OCI-M1 (cell line): ENCODE data around the gene MKRN2OS.
A peak's percentile ranks its signal among the peaks of the same experiment; 100 is the strongest.
"Not testable (repeated sequence)": the region's sequence is repeated elsewhere in the genome, so short reads cannot be mapped to it uniquely, and the experiment has no call there.

Experiments
- DNase-seq: peaks from one replicate; lab custom pipeline; 2025; lab: John Stamatoyannopoulos, UW

MKRN2OS gene

DNA sequence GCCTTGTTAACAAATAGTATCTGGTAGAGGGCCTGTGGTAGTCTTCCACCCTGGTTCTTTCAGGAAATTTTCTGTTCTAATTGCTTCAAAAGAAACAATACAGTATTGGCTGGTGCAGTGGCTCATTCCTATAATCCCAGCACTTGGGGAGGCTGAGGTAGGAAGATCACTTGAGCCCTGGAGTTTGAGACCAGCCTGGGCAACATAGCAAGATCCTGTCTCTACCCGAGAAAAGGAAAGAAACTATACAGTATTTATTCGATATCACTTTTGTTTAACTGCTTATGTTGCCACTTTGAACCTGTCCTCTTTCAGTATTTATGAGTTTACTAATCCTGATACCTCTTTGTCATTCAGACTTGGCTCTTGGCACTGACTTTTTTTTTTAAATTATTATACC is 16.1 kb upstream of the MKRN2OS start:
- DNase-seq: no peak

DNA sequence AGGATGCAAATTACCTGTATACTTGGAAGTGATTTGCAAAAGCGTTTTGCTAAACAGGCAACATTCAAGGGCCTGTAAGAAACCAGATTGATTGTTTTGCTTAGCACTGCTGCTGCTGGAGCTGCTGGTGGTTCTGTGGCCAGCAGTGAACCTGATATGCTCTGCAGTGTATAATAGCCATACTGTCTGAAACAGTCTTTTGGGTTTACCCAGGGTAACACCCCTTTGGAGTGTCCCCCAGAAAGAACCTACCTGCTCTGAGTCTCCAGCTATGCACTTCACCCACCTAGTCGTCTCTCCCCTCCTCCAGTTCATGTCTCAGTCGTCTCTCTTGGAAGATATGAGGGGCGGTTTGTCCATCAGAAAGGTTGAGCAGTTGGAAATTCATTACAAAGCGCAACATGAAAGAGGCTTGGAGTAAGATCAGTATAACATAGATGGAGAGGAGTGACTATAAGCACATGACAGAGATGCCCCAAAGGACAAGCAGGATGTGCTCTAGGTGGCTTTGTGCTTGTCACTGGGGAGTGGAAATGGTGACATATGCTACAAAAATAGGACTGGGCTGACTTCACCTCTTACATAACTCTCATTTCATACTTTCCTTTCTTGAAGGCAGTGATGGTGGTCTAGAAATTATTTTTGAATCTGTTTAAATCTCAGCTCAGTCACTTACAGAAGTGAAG is 15.3 kb upstream of the MKRN2OS start:
- no peak for DNase-seq

DNA sequence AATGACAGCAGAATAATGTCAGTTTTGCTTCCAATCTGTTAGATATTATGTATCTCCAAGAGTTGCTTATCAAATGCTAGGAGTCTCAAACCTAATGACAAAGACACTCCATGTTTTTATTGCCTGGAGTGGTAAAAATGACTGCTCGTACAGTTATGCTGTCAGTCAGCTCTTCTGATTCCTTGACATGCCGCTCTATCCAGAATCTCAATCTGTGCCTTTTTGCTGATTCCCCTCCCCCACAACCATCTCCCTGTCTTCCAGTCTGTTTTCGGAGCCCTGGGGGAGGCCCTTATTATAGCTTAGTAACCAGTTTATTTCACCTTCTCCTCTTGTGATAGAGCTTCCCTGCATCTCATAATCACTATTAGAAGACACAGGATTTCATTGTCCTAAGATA is 14.2 kb upstream of the MKRN2OS start:
- no peak for DNase-seq

DNA sequence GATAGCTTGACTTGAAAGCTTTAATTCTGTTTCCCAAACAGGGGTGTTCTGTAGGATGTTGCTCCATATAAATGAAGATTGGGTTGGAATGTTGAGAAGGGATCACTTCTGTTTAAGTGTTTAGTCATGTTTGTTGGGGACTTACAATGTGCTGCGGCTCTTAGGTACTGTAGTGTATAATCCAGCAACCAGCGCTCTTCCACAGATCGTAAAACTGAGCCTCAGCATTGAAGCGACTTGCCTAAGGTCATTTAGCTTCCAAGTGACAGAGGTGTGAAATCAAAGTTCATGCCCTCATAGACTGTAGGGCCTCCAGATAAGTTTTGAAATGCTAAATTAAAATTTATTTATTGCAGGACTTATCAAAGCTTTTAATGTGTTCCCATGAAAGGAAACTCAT is 13.4 kb upstream of the MKRN2OS start:
- no peak for DNase-seq

DNA sequence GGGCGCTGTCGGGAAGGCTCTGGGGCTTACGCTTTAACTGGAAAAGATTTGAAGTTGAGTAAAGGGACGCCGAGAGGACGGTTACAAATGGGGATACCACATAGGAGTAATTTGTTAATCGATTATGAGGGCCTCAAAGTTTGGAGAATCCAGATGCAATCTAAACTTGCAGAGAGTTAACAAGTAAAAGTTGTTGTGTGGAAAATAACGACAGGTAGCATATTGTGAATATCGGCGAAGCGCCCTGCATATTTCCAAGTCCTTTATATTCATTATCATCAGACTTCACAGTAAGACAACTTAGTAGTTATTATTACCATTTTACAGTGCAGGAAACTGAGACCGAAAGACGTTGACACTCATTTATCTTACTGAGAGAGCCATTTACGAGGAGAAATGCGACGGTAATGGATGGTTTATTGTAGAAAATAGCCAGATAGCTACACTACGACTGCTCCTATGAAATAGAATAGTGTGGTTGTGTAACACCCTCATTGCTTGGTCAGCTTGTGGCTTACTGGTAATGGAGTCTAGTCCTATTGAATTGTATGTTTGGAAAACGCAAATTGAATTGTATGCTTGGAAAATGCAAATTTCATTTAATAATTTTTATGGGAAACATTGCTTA is 12.3 kb upstream of the MKRN2OS start:
- peak; percentile 64 for DNase-seq

DNA sequence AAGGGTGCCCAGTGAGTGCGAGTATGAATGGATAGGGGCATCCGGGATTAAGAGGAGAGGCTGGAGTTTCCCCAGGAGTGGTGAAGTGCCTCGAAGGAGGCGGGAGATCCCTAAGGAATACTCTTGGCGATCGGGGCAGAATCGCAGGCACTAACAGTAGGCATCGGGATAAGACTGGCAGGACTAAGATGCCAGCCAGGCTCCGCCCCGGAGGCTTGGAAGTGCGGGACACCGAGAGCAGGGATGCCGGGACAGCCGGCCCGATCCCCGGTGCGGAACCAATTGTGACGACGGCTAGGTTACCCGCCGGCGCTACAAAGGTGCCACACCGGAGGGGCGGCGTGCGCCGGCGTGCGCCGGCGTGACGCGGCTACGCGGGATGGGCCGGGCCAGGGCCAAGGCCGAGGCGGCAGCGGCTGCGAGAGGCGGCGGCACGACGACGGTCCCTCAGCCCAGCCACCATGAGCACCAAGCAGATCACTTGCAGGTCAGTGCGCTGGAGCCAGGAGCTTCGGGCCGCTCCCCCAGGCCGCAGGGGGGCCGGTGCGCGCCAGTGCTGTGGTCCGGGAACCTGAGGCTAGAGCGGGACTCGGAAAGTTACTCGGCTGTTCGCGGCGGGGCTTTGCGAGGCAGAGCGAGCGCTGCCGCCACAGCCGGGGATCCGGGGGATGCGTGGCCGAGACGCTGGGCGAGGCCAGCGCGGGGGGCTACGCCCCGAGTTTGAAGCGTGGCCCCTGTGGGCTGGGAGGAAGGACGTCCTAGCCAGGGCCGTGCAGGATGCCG is 11.6 kb upstream of the MKRN2OS start, which contains the start of gene MKRN2:
MKRN2 (plus strand) TSS at position 398 of the 783 bp plus-strand sequence; CDS start at position 462, 64 bp downstream.
- DNase-seq: peak; percentile 93

DNA sequence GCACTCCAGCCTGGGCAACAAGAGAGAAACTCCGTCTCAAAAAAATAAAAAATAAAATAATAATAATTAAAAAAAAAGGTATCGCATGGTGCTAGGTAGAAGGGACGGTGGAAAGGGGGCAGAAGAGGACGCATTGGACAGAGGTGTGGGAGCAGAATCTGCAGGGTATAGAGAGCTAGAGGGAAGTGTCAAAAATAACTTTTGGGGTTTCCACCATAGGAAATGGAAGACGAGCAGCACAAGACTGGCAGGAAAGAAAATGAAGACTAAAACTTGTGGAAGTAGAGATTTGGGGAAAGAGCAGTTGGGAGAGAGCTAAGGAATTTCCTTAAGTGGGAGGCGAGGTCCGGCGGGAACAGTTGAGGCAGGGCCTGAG is 11.0 kb upstream of the MKRN2OS start:
- DNase-seq: no peak

DNA sequence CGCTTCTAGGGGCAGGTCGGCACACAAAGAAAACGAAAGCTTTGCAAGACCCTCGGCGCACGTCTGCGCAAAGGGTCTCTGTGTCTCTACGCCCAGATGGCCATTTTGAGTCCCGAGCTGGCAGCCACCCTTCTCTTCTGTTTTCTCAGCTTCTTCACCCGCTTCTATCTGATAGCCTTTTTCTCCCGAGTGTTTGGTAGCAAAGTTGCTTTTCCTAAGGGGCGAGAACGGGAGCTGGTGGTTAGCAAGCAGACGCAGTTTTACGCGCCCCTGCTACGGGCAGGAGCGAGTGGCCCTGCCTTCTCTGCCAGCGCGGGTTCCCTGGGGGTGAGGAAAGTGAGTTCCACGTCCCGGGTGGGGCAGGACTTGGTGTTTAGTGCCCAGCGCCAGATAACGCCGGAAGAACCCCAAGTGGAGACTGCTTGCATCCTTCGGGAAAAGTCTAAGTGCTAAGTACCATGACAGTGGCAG is 8.7 kb upstream of the MKRN2OS start:
- DNase-seq: peak; percentile 86

DNA sequence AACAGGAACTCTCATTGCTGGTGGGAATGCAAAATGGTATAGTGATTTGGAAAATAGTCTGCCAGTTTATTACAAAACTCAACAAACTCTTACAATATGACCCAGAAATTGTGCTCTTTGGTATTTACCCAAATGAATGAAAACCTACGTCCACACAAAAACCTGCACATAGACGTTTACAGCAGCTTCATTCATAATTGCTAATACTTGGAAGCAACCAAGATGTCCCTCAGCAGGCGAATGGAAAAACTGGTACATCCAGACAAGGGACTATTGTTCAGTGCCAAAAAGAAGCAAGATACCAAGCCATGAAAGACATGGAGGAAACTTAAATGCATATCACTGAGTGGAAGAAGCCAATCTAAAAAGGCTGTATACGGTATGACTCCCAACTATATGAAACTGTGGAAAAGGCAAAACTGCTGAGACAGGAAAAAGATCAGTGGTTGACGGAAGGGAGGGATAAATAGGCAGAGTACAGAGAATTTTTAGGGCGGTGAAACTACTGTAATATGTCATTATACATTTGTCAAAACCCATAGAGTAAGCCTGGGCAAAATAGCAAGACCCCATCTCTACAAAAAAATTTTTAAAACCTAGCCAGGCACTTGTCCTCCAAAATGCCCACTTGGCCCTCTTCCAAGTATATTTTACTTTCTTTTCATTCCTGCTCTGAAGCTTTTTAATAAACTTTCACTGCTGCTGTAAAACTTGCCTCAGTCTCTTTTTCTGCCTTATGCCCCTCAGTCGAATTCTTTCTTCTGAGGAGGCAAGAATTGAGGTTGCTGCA is 4.9 kb upstream of the MKRN2OS start:
- DNase-seq: no peak

DNA sequence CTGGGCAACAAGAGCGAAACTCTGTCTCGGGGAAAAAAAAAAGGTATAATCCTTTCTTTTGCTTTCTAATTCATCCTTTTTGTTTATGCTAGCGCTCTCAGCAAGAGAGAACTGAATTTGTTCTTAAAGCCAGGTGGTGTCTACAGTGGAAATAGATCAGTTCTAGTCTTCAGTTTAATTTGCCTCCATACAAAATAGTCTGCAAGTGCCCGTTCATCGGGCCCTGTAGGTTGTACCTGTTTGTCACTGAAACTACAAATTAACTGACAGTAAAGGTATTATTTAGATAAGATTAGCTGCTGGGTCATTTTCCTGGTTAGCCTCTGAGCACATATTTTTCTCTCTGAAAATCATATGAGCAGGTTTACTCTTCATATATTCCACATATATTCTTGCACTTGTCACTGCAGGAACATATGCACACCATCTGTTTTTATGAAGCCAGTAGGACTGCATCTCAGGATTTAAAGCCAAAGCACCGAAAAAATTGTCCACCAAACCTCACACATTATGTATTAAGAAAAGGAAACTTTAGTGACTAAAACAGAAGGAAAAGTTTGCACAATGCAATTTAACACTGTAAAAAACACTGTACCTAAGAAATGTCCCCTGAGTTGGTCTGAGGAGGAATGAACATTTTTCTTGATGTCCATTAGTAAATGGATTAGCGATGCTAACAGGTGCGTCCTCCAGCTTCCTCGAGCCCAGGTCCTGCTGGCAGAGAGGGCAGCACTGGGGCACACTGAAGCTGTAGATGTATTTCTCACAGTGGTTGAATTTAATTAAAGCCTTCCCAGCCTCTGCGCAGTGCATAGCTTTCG is 437 bp downstream of the MKRN2OS start:
- no peak for DNase-seq

DNA sequence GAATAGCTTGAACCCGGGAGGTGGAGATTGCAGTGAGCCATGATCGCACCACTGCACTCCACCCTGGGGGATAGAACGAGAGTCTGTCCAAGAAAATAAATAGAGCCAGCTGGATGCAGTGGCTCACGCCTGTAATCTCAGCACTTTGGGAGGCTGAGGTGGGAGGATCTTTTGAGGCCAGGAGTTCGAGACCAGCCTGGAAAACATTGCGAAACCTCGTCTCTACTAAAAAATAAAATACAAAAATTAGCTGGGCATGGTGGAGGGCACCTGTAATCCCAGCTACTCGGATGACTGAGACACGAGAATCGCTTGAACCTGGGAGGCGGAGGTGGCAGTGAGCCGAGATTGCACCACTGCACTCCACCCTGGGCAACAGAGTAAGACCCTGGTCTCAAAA is 1.8 kb downstream of the MKRN2OS start:
- DNase-seq: not testable (repeated sequence)

DNA sequence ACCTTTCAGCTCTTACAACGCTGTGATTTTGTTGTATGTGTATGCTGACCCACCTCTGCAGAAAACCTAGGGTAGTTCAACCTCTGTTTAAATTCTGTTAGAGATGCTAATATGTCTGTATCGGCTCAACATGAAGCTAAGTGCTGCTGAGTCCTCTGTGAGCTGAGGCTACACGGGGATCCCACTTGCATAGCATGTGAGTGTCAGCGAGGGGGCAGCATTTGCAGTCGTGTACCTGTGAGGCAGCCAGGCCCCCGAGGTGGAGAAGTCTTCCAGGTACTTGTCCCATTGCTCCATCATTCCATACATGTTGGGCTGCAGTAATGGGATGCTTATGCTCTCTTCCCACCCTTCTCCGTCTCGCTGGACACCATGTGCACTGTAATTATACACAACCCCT is 3.7 kb downstream of the MKRN2OS start:
- no peak for DNase-seq

DNA sequence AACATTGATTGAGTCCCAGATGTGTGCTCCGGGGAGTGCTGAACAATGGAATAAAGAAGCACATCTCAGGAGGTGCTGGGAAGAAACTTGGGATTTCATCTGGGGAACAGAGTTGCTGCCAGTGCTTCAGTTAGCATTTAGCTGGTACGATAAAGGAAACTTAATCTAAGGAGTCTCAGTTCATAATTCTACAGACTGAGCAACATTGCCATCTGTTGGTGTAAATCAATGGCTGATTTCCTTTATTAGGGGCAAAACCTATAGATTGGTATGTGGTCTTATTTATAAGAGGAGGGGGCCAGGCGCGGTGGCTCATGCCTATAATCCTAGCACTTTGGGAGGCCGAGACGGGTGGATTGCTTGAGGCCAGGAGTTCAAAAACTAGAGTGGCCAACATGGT is 8.9 kb downstream of the MKRN2OS start:
- no peak for DNase-seq

DNA sequence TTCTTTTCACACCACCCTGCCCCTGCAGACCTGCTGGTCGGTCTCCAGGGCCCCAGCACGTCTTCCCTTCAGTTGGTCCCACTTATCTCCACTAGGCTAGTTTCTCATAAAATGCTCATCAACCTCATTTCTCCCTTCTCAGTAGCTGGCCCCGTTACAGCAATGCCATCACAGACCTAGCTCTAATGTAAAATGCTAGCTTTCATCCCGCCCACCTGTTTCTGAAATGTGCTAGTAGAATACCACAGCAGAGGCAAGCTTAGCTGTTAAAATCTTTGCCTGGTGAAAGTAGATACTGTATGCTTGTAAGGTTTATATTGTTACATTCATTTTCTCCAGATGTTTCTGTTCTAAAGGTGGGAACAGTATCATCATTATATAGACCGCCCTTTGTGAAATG is 13.1 kb downstream of the MKRN2OS start:
- DNase-seq: no peak

DNA sequence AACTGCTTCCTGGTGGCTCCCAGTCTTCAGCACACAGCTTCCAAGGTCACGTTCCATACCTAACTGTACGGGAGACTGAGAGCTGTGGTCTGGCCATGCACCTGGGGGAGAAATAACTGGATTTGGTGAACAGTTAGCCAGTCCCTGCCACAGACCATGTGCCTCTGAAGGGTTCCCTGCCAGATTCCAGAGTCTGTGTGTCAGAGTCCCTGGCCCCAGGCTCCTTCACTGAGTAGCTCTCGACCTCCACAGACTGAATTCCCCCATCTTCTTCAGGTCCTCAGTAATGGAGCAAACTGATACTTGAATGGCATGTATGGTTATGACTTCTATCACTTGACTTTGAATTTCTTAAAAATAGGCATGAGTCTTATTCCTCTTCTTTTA is 17.5 kb downstream of the MKRN2OS start:
- no peak for DNase-seq

DNA sequence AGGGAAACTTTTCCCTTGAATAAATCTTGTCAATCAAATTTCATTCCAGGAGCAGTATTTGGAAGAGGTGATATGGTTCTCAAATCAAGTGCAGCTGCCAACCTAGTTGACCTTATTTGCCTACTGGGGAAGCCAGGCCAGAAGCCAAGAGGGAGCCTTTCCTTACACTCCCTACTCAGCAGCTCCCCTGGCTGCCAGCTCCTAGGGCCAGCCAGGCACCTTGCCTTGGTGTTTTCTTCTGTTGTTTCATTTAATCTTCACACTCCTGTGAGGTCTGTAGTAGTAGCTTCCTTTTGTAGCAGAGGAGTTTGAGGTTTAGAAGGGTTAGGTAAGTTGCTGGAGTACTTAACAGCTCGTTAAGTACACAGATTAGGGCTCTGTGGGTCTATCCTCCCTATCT is 22.6 kb downstream of the MKRN2OS start:
- DNase-seq: no peak

DNA sequence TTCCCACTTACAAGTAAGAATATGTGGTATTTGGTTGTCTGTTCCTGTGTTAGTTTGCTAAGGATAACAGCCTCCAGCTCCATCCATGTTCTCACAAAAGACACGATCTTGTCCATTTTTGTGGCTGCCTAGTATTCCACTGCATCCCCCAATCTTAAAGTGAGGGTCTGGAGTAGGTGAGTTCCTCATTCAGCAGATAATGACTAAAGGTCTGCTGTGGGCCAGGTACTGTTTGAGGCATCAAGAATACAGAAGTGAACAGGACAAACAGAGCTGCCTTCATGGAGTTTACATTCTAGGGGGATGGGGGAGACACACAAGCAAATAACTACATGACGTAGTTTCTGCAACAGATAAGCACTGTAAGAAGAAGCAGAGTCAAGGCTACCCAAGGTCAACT is 24.3 kb downstream of the MKRN2OS start:
- no peak for DNase-seq

DNA sequence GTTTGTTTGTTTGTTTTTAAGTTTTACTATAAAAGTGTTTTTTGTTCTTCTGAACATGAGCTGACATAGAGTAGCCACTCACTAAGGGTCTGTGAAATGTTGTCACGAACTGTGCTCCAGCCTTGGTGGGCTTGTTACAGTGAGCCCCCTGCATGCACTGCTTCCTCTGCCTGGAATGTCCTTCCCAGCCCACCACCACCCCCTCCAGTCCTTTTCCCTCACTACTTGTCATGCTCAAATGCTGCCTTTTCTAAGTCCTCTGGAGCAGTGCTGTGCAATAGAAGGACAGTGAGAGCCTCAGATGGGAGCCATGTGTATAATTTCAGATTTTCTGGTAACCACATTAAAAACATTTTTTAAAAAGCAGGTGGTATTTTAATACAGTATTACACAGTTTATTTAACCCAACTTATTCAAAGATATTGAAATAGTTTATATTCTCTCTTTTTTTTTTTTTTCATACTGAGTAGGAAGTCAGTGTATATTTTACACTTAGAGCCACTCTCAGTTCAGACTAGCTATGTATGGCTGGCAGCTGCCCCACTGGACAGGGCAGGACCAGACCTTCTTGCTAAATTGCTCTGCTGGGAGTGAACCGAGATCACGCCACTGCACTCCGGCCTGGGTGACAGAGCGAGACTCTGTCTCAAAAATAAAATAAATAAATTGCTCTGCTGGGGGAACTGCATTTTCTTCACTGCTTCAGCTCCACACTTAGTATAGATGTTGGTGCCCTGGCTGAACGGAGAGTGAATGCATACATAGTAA is 26.9 kb downstream of the MKRN2OS start:
- no peak for DNase-seq

DNA sequence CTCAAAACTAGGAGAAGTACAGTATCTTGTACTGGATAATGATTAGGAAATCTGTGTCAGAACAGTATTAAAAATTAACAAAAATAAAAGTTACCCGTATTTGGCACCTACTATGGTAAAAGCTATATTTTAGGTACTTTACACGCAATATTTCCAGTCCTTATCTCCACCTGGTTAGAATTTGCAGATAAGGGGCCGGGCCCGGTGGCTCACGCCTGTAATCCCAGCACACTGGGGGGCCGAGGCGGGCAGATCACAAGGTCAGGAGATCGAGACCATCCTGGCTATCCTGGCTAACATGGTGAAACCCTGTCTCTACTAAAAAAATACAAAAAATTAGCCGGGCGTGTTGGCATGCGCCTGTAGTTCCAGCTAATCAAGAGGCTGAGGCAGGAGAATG is 28.4 kb downstream of the MKRN2OS start:
- DNase-seq: no peak

DNA sequence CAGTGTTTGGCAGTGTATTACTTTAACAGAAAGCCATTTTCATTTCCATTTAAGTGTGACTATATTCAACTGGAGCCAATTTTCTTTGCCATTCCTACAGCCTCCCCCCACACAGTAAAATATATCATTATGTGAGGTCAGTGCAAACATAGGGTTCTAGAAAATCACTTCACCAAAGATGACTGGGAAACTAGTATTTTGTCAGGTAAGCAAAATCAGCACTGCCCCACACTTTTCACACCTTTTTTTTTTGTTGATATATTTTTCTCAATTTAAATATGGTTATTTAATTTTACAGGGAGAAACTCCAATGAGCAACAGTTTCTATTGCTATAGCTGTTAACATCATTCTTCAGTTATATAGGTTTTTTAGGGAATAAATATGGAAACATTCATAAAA is 29.7 kb downstream of the MKRN2OS start:
- DNase-seq: no peak
